ENCODE data around the gene HADHA.
"Not testable (repeated sequence)": the region's sequence is repeated elsewhere in the genome, so short reads cannot be mapped to it uniquely, and the experiment has no call there.

The HADHA gene

GRCh38 chr2:26269571-26270158, 25.2 kb upstream of the HADHA start:
- TF ChIP-seq CTCF (IDR thresholded peaks at IDR 0.05; ENCODE audit: low read depth, low read length, missing control alignments): no peak
- no peak for DNase-seq (ENCODE audit: low read depth)
- in situ Hi-C loops (cut with HindIII; ENCODE audit: low sequenced_read_pairs): no loop called here
- no peak overlapping the region for H3K4me3 ChIP-seq (ENCODE audit: low read depth, low read length)

- H3K4me3 ChIP-seq (ENCODE audit: low read depth, low read length); DNase-seq (ENCODE audit: low read depth); in situ Hi-C loops (cut with HindIII; ENCODE audit: low sequenced_read_pairs): not testable (repeated sequence)
These were observed 24.4 kb upstream of the HADHA start for GRCh38 chr2:26268670-26269385.

- no peak for DNase-seq (ENCODE audit: low read depth)
- no peak overlapping the region for H3K4me3 ChIP-seq (ENCODE audit: low read depth, low read length)
- in situ Hi-C loops (cut with HindIII; ENCODE audit: low sequenced_read_pairs): no loop called here
- no peak for TF ChIP-seq CTCF (IDR thresholded peaks at IDR 0.05; ENCODE audit: low read depth, low read length, missing control alignments)
These were observed 23.8 kb upstream of the HADHA start for GRCh38 chr2:26268213-26268612.

GRCh38 chr2:26258836-26259235, 14.4 kb upstream of the HADHA start:
- H3K4me3 ChIP-seq (ENCODE audit: low read depth, low read length); DNase-seq (ENCODE audit: low read depth); in situ Hi-C loops (cut with HindIII; ENCODE audit: low sequenced_read_pairs): not testable (repeated sequence)

GRCh38 chr2:26255759-26256384, 11.4 kb upstream of the HADHA start:
- no peak overlapping the region for H3K4me3 ChIP-seq (ENCODE audit: low read depth, low read length)
- no peak for DNase-seq (ENCODE audit: low read depth)
- TF ChIP-seq CTCF (IDR thresholded peaks at IDR 0.05; ENCODE audit: low read depth, low read length, missing control alignments): no peak
- in situ Hi-C loops (cut with HindIII; ENCODE audit: low sequenced_read_pairs): no loop called here

GRCh38 chr2:26251893-26252292, 7.5 kb upstream of the HADHA start:
- DNase-seq (ENCODE audit: low read depth): no peak
- H3K4me3 ChIP-seq (ENCODE audit: low read depth, low read length): no peak overlapping the region
- in situ Hi-C loops (cut with HindIII; ENCODE audit: low sequenced_read_pairs): no loop called here
- TF ChIP-seq CTCF (IDR thresholded peaks at IDR 0.05; ENCODE audit: low read depth, low read length, missing control alignments): no peak

GRCh38 chr2:26249625-26250024, 5.2 kb upstream of the HADHA start:
- no peak for DNase-seq (ENCODE audit: low read depth)
- in situ Hi-C loops (cut with HindIII; ENCODE audit: low sequenced_read_pairs): no loop called here
- H3K4me3 ChIP-seq (ENCODE audit: low read depth, low read length): no peak overlapping the region
- TF ChIP-seq CTCF (IDR thresholded peaks at IDR 0.05; ENCODE audit: low read depth, low read length, missing control alignments): no peak
